Breast epithelium (tissue), 3 donors: Measurements from ENCODE around the gene ZNF169.
"Not testable (repeated sequence)": the region's sequence is repeated elsewhere in the genome, so short reads cannot be mapped to it uniquely, and the experiment has no call there.

Source experiments
- POLR2A ChIP-seq: fragments of 450-650 bp; IDR thresholded peaks from one replicate; pipeline ENCODE4 v1.6.1; 2016; ENCODE audit warnings: antibody characterized with exemption, mild to moderate bottlenecking, moderate library complexity
- TF ChIP-seq, protein P1 (sequence below), 3 donors: fragments of 450-650 bp; IDR thresholded peaks; one replicate each; pipeline ENCODE4 v1.5.1; 2016 to 2017; ENCODE audit warnings: antibody characterized with exemption in 3 of 3, mild to moderate bottlenecking in 3 of 3, moderate library complexity in 3 of 3

DNA sequence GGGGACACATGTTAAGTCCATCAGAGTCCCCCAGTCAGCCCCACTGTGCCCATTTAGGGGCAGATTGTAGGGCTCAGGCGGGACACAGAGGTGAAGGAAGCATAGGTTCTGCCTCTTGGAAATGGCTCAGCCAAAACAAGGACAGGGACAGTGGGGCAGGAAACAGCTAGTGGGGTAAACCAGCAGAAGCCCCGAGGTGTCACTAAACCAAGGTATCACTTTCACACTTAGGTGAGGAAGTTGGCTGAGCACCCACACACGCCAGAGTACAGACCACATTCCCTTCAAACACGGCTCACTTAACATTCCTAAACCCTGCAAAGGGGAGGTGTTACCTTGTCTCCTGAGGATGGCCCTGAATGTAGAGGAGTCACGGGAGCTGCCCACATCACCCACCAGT lies 57.1 kb downstream of the ZNF169 start:
- TF ChIP-seq, protein P1, sequence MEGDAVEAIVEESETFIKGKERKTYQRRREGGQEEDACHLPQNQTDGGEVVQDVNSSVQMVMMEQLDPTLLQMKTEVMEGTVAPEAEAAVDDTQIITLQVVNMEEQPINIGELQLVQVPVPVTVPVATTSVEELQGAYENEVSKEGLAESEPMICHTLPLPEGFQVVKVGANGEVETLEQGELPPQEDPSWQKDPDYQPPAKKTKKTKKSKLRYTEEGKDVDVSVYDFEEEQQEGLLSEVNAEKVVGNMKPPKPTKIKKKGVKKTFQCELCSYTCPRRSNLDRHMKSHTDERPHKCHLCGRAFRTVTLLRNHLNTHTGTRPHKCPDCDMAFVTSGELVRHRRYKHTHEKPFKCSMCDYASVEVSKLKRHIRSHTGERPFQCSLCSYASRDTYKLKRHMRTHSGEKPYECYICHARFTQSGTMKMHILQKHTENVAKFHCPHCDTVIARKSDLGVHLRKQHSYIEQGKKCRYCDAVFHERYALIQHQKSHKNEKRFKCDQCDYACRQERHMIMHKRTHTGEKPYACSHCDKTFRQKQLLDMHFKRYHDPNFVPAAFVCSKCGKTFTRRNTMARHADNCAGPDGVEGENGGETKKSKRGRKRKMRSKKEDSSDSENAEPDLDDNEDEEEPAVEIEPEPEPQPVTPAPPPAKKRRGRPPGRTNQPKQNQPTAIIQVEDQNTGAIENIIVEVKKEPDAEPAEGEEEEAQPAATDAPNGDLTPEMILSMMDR (IDR thresholded peaks at IDR 0.05), result not testable (repeated sequence)
- not testable (repeated sequence) for TF ChIP-seq POLR2A
